ENCODE results near the gene GLIS1. TPM values are rescaled to one million over a fixed set of nuclear protein-coding genes. Genes with fewer than 3 reads are reported as not detected.

GLIS1 gene
- polyA plus RNA-seq, 3 donors: not detected

- no peaks in the 10 kb centered on the region for H3K79me2 ChIP-seq (ENCODE audit: insufficient read depth, low read length)
- TF ChIP-seq CTCF (IDR thresholded peaks at IDR 0.05): no peak
- H3K27ac ChIP-seq (ENCODE audit: low read depth in 1 of 2, low read length in 2 of 2): no peak overlapping the region
- H2AFZ ChIP-seq (ENCODE audit: insufficient read depth, low read depth, low read length, poor library complexity, severe bottlenecking): no peak overlapping the region
- no peaks in the 10 kb centered on the region for H3K4me1 ChIP-seq (ENCODE audit: control insufficient read depth in 1 of 2, insufficient read depth in 2 of 2, low read length in 2 of 2)
- H3K4me3 Mint-ChIP-seq: no peak overlapping the region
- H3K27me3 Mint-ChIP-seq (ENCODE audit: low read depth in 3 of 3): peaks cover 0 to 2% (median 1%) of the 10 kb centered on the region in 3 donors
- H4K20me1 ChIP-seq (ENCODE audit: insufficient read depth, low read length): no peaks in the 10 kb centered on the region
- no peaks in the 10 kb centered on the region for H3K9me3 ChIP-seq (replicated peaks in 1 of 2; ENCODE audit: control insufficient read depth in 1 of 2, insufficient read depth in 1 of 2, low read length in 2 of 2)
- H3K9ac ChIP-seq (ENCODE audit: insufficient read depth, low read length, poor library complexity, severe bottlenecking): no peak overlapping the region
- H3K27me3 ChIP-seq (ENCODE audit: control insufficient read depth in 2 of 2, insufficient read depth in 2 of 2, low read length in 2 of 2): no peaks in the 10 kb centered on the region
- WGBS (ENCODE audit: insufficient coverage): 86% methylated on average over 14 of the region's 16 CpGs
- H3K36me3 Mint-ChIP-seq: no peaks in the 10 kb centered on the region
- no peak overlapping the region for H3K27ac Mint-ChIP-seq
- H3K4me1 Mint-ChIP-seq: no peaks in the 10 kb centered on the region
- intact Hi-C loops (cut with micrococcal nuclease): no loop called here
- peaks cover 0 to 2% (median 0%) of the 10 kb centered on the region in 7 donors for H3K9me3 Mint-ChIP-seq
- no peaks in the 10 kb centered on the region for H3K36me3 ChIP-seq (replicated peaks in 1 of 2; ENCODE audit: control insufficient read depth in 1 of 2, insufficient read depth in 2 of 2, low read length in 2 of 2)
- H3K4me3 ChIP-seq (replicated peaks in 1 of 3; ENCODE audit: low read depth in 2 of 3, low read length in 3 of 3): no peak overlapping the region
- no peak for DNase-seq
- no peak overlapping the region for H3K4me2 ChIP-seq (replicated peaks; ENCODE audit: extremely low read depth, low read length, poor library complexity, severe bottlenecking)
Measured at GRCh38 chr1:53579221-53580008, 159.5 kb downstream of the GLIS1 start.

DNA sequence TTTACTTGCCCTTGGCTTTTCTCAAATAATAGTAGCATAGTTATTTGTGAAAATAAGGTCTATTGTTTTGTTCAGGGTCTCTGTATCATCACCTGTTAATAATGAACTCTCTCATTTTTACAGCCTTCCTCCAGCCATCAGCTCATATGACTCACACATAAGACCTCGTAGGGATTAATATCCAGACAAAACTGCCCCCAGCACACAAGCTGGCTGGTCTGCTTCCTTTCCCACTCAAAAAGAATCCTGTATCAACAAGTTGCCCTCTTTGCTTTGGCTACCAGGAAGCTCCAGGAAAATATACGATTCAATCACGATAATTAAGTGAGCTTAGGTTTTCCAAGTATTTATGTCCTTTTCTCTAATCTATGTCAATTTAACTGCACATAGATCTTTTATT is 160.6 kb downstream of the GLIS1 start:
- Histone ChIP-seq H3K27ac (ENCODE audit: low read depth in 1 of 2, low read length in 2 of 2) (no peak overlapping the region), H4K20me1 (ENCODE audit: insufficient read depth, low read length) (no peaks in the 10 kb centered on the region), H3K9me3 (replicated peaks in 1 of 2; ENCODE audit: control insufficient read depth in 1 of 2, insufficient read depth in 1 of 2, low read length in 2 of 2) (no peaks in the 10 kb centered on the region), H3K27me3 (ENCODE audit: control insufficient read depth in 2 of 2, insufficient read depth in 2 of 2, low read length in 2 of 2) (no peaks in the 10 kb centered on the region), H3K4me2 (replicated peaks; ENCODE audit: extremely low read depth, low read length, poor library complexity, severe bottlenecking) (no peak overlapping the region), H3K4me1 (ENCODE audit: control insufficient read depth in 1 of 2, insufficient read depth in 2 of 2, low read length in 2 of 2) (no peaks in the 10 kb centered on the region), H3K79me2 (ENCODE audit: insufficient read depth, low read length) (no peaks in the 10 kb centered on the region), H3K9ac (ENCODE audit: insufficient read depth, low read length, poor library complexity, severe bottlenecking) (no peak overlapping the region), H2AFZ (ENCODE audit: insufficient read depth, low read depth, low read length, poor library complexity, severe bottlenecking) (no peak overlapping the region), H3K36me3 (replicated peaks in 1 of 2; ENCODE audit: control insufficient read depth in 1 of 2, insufficient read depth in 2 of 2, low read length in 2 of 2) (no peaks in the 10 kb centered on the region), H3K4me3 (replicated peaks in 1 of 3; ENCODE audit: low read depth in 2 of 3, low read length in 3 of 3) (no peak overlapping the region)
- Mint-ChIP-seq H3K27me3 (ENCODE audit: low read depth in 3 of 3) (peaks cover 0 to 2% (median 0%) of the 10 kb centered on the region in 3 donors), H3K4me3 (no peak overlapping the region), H3K9me3 (no peaks in the 10 kb centered on the region), H3K4me1 (no peaks in the 10 kb centered on the region), H3K36me3 (no peaks in the 10 kb centered on the region), H3K27ac (no peak overlapping the region)
- intact Hi-C loops (cut with micrococcal nuclease): no loop called here
- 78% methylated on average over 1 of the region's 3 CpGs for WGBS (ENCODE audit: insufficient coverage)
- DNase-seq: no peak
- no peak for TF ChIP-seq CTCF (IDR thresholded peaks at IDR 0.05)
